HepG2 (cell line): ENCODE measurements around the gene DDC.

Experiments
- BCL6 ChIP-seq: IDR thresholded peaks from 2 replicates; pipeline ENCODE4 v1.6.1; 2016; ENCODE audit warnings: missing genetic modification reagents, missing compliant biosample characterization
- ETV5 ChIP-seq: IDR thresholded peaks from 2 replicates; pipeline ENCODE4 v1.6.1; 2018; ENCODE audit warnings: missing biosample characterization, missing genetic modification reagents, inconsistent platforms, borderline replicate concordance
- POLR2A ChIP-seq, 2 experiments: IDR thresholded peaks; 2 replicates each; pipeline ENCODE4 v1.6.1; 2011; ENCODE audit warnings: low read depth in 2 of 2, low read length in 2 of 2, mild to moderate bottlenecking in 1 of 2, moderate library complexity in 1 of 2; ENCODE audit not compliant: insufficient read depth in 1 of 2
- REPIN1 ChIP-seq: sonication (generic); formaldehyde crosslinking; IDR thresholded peaks from 2 replicates; pipeline ENCODE4 v1.8.0; 2022; ENCODE audit warnings: missing genetic modification reagents, low read depth, mild to moderate bottlenecking, borderline replicate concordance
- WIZ ChIP-seq: sonication (generic); formaldehyde crosslinking; IDR thresholded peaks from 2 replicates; pipeline ENCODE4 v1.5.1; 2020; ENCODE audit warnings: mild to moderate bottlenecking, missing genetic modification reagents
- ZNF232 ChIP-seq: sonication (generic); formaldehyde crosslinking; IDR thresholded peaks from 2 replicates; pipeline ENCODE4 v1.4.0; 2020; ENCODE audit warnings: missing genetic modification reagents, borderline replicate concordance
- ZNF253 ChIP-seq: sonication (generic); formaldehyde crosslinking; IDR thresholded peaks from 2 replicates; pipeline ENCODE4 v1.8.0; 2022; ENCODE audit warnings: mild to moderate bottlenecking, missing genetic modification reagents, borderline replicate concordance

GRCh38 chr7:50475340-50475739, 89.9 kb downstream of the DDC start:
- TF ChIP-seq ZNF253 (no peak), POLR2A (IDR thresholded peaks at IDR 0.05; ENCODE audit: insufficient read depth in 1 of 2, low read depth in 2 of 2, low read length in 2 of 2) (no peak), ZNF232 (no peak), ETV5 (CRISPR knock-in tag) (no peak), REPIN1 (CRISPR knock-in tag) (no peak), BCL6 (CRISPR knock-in tag) (no peak), WIZ (CRISPR knock-in tag) (no peak)
